NCI-H1930 (cell line): ENCODE measurements around the gene B3GNT2.
A peak's percentile ranks its signal among the peaks of the same experiment; 100 is the strongest.
"Not testable (repeated sequence)": the region's sequence is repeated elsewhere in the genome, so short reads cannot be mapped to it uniquely, and the experiment has no call there.

Experiments used
- DNase-seq, 2 experiments: peaks; one replicate each; lab custom pipeline; 2025; lab: John Stamatoyannopoulos, UW

Gene B3GNT2

DNA sequence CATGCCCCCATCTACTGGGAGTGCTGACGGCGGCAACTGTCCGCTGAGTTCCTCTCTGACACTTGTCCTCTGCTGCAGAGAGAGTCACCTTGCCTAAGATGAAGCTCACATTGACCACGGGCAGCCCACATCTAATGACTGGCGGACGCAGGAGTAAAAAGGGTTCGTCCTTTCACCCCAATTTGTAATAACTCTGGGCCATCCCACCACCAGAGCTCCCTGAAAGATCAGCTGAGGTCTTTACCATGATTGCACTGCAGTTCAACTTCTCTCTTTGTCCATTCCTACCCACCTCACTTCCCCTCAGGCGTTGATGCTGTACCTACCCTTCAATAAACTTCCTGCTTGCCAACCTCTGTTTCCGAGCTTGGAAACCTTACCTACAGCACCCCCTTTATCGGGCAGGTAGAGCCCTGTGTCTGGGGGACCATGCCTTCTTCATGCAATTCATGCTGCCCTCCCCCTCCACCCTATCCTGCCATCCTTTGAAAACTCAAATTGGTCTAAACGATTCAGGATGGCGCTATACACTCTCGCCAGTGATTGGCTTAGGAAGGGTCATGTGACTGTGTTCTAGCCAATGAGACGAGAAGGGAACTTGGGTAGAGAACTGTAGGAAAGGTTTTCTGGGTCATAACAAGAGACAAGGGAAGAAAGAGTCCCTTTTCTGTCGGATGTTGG, 10.3 kb upstream of the B3GNT2 start:
- no peak for DNase-seq

DNA sequence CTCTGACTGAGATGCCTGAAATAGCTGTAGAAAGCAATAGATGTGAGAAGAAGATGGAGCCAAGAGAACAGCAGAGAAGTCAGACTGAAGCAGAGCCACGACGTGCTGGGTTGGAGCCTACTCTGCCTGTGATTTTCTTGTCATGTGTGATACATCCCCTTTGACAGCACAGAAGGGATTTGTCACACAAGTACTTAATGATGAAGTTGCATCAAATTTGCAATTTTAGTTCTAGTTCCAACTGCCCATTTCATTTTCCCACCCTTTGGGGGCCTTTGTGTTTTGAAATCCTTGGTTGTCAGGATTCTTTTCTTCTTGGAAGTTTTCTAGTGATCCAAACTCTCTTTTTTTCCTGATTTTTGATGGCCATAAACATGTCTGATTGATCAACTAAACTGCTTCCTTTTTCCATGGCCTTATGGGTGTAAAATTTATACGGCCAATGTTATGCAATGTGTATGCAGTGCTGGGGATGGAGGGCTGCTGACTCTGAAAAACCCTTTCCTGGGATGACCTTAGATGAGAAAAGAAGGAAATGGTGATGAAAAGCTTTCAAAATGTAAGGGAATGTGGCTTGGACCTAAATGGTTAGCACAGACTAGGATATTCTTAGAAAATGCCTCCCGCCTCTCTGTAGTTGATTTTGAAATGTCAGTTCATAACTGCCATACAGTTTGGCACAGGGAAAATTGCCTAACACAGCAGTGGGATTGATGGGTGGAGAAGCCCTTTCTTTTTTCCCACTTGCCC, 9.6 kb upstream of the B3GNT2 start:
- DNase-seq: no peak

DNA sequence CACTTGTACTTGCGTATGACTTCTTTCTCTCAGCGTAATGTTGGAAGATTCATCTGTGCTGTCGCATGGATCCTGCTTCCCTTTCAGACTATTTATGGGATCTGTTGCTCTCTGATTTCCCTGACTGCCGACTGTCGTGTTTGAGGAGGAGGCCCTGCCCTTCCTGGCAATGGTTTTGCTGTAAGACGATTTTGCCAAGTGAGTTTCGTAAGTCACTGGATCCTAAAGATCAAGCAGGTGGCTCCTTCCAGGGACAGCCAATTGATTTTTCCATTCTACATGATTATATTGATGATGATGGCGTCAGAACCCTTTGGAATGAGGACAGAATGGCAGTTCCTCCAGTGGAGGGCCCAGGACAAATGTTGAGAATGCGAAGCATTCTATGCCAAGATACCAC, 8.7 kb upstream of the B3GNT2 start:
- no peak for DNase-seq

DNA sequence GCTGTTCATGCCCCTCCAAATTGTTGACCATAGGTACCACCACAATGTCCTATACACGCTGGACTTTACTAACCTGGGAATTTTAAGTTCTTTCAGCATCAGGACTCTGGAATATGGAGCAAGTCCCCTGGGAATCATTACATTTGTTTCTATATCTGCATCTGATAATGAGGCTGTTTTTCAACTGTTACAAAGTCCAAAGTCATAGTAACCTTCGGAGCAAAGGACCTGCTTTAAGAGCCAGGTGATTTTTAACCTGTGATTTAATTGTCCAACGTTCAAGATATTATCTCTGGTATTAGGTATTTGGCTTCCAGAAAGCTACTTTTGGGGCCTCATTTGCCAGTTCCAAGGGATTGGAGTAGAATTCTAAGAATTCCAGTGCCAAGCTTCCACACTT, 7.5 kb upstream of the B3GNT2 start:
- DNase-seq: no peak

DNA sequence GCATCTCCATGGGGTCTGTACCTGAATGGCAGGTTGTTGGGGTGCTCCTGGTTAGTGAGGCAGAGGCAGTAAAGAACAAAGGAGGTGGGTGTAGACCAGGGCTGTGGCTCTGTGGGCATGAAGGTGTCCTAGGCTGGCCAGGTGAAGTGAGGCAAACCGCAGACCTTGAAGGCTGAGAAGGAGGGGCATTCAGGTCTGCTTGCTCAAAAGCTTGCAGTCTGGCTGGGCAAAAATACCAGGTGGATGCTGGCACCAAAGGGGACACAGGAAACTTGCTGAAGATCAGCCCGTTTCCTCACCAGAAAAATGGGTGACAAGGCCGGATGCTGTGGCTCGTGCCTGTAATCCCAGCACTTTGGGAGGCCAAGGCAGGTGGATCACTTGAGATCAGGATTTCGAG, 6.7 kb upstream of the B3GNT2 start:
- no peak for DNase-seq

DNA sequence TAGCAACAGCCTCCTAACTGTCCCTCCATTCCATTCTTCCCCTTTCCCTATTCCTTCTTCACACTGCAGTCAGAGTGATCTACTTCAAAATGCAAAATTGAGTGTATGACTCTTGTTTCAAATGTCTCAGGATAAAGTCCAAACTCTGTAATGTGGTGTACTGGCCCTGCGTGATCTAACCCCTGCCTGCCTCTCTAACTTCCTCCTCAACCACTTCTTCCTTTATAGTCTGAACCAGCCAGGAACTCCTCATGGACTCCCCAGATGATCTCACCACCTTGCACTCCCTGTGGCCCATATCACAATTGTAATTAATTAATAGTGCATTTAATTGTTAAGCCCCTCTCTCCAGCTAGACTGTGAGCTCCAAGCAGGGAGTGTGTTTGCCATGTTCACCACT, 3.1 kb upstream of the B3GNT2 start:
- no peak for DNase-seq

DNA sequence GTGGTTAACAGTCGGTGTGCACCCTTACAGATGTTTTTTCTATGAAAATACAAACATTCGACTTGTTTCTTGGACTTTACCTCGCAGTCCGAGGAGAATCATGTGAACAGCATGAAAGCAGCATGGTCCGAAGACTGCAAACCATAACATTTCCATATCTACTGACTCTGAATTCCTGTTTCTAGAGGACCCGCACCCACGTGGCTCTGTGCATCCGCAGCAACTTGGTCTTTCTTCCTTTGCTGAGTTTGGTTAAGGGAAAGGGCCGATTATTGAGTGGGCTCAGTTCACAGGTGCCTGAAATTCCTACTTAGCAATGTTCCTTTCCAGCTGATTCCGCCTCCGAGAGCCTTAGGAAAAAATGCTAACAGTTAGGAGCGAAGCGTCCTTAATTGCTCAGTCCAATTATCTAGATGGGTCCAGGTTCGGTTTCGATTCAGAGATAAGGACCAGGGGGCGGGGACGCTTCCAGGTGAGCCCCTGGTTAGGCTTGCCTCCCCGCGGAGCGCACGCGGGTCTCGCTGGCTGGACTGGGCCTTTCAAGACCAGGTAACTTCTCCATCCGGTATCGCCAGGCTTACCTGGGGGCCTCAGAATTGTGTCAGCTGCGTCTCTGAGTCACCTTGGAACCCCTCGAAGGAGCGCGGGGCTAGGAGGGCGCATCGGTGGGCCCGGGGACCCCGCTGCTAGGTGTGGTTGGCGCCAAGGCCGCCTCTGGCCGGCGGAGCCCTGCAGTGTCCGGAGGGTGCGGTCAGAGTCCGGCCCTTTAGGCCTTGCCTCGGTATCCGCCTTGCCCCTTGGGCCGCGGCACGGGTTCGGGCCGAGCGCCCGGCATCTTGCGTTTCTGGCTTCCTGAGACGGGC, 1.1 kb upstream of the B3GNT2 start:
- no peak for DNase-seq

DNA sequence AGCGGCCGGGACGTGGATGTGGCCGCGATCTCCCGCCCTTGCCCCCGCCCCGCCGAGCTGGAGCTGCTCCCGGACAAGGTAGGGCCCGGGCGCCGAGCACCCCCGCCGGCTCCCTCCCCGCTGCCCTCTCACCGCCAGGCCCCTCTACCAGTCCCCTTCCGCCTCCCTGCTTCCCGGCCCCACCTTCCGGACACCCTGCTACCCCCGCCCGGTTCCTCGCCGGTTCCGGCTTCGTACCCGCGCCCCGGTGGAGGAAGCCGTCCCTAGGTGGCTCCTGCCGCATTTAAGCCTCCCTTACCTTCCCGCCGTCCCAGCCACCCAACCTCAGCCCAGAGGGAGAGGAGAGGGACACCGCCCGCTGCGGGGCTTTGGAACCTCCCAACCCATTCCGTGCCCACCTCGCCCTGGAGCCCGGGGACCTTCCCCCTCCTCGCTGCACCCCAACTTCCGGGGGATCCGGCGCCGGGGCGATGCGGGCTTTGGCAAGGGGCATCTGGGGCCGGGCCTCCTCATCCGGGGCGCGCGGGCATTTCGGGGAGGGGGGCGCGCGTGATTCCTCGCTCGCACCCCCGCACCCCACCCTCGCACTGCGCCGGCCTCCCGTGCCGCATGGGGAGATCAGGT, 475 bp downstream of the B3GNT2 start:
- peak in 1 of 2 experiments; percentile 15 for DNase-seq

DNA sequence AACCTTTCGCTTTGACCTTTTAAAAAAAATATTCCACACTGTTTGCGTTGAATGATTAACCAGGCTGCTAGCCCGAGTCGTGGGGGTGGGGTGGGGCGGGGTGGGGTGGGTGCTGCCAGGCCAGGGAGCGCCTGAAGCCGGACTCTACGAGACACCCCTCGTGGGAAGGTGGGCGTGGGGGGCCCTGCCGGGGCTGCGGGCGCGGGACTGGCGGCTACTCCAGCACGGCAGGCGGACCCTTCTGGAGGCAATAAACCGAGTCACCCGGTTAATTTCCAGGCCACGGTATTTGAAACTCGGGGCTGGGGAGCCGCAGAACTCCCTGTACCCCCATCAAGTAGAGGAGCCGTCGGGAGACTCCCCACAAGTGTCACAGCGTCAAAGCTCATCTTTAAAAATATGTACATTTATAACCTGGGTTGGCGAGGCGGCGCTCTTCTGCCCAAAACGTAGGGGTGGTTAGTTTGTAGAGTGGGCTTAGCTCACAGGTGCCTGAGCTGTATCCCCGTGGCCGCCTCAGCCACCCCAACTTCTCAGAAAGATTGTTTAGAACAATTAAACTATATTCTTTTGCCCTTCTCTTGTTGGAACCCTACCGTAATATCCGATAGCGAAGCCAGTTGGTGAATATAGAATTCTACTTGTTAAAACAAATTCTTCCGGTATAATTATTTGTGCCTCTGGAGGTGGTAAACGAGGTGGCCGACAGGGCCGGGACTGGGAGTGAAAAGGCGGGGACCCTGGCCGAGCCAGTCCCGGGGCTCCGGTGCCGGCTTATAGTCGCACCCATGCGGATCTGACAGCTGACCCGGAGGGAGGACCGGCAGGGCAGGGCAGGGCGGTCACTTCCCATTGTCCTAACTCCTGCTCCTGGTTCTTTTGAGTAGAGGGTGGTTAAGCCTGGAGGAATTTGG, 1.4 kb downstream of the B3GNT2 start:
- DNase-seq: no peak

DNA sequence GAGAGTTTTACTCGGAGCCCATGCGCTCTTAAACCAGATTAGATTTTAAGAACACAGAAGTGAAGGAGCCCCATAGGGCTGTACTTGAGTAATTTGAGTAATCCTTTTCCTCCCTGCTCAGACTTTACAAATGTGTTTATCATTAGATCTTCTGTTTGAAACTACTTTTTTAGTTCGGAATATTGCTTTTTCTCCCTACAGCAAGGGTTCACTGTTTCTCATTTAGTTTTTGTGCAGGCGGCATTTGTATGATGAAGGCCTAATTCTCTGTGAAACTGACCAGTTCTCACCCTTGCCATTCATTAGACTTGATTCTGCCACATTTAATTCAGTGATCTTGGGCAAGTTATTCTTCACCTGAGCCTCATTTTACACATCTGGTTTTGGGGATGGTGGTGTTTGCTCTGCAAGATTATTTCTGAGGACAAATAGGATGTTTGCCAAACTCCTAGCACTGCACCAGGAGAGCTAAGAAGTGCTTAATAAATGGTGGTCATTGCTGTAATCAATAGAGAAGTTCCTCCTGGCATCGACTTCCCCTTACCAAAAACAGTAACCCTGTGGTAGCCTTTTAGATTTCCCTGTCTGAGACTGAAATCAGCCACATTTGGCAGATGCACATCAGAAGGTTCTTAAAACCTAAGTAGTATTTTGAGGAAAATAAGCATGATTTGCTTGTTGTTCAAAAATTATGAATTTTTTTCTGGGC, 2.2 kb downstream of the B3GNT2 start:
- DNase-seq: no peak

DNA sequence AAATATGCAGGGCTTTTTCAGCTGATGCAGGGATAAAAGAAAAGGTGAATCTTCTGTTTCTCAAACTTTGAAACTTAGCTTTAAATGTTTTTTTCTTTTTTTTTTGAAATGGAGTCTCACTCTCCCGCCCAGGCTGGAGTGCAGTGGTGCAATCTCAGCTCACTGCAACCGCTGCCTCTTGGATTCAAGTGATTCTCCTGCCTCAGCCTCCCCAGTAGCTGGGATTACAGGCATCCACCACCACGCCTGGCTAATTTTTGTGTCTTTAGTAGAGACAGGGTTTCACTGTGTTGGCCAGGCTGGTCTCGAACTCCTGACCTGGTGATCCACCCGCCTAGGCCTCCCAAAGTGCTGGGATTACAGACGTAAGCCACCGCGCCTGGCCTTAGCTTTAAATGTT, 2.9 kb downstream of the B3GNT2 start:
- DNase-seq: not testable (repeated sequence)

DNA sequence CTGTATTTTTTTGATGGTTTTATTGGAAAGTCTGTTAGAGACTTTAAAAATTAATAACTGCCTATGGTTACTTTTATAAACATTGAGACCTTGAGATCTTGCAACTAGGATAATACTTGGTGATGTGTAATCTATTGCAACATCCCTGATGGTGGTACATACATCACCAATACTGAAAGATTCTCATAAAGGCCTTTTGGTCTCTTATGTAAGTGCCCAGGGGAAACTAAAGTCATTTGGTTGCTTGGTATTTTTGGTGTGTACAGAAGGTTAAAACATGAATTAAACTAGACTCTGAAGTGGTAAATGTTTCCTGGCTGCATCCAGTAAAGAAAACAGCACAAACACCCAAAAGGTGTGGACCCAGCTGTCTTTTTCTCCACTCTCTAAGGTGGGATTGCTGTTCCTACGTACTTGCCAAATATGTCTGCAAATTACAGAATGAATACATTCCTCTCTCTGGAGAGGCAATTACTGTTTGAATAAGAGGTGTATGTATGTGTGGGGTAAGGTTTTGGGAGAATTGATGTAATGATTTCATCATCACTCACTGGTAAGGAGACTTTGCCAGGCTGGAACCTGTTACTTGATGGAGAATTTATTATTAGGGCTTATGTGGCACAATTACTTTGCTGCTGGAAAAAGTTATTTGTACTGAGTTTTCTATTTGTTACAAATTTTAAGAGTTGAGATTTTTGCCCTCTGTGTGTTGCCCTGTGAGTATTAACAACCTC, 3.6 kb downstream of the B3GNT2 start:
- peak; percentile 54 to 74 for DNase-seq

DNA sequence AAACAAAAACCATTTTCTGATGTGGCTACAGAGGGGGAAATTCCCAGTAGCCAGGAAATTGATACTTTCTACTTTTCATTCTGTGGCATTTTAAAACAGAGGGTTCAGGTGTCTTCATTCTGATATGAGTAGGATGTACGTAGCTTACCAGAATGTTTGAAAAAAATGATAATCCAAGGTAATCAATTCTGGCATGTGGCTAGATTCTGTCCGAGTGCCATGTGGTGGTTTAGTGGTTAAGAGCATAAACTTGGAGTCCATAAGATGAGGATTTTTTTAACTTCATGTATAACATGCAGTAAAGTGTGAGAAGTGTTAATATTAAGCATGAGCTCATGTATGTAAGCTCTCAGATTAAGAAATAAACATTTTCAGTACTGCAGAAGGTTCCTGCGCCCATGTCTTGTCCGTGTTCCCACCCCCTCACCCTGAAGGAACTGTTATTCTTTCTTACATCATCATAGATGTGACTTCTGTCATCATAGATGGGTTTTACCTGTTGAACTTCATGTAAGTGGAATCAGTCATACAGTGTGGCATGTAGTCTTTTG, 4.5 kb downstream of the B3GNT2 start:
- DNase-seq: no peak

DNA sequence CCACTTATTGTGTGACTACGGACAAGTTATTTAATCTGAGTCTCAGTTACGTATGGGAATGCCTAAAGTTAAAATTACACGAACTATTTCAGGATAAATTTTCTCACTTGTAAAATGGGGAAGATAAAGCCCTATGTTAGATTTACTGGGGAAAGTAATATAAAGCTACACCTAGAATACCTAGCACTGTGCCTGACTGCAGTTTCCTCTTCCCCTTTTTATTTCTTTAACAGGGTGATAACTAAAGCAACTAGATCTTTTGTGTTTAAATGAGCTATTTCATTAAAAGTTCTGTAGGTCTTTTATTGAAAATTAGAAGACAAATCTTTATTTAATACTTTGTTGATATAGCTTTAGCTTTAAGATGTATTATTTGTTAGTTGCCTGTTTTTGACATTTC, 5.0 kb downstream of the B3GNT2 start:
- no peak for DNase-seq

DNA sequence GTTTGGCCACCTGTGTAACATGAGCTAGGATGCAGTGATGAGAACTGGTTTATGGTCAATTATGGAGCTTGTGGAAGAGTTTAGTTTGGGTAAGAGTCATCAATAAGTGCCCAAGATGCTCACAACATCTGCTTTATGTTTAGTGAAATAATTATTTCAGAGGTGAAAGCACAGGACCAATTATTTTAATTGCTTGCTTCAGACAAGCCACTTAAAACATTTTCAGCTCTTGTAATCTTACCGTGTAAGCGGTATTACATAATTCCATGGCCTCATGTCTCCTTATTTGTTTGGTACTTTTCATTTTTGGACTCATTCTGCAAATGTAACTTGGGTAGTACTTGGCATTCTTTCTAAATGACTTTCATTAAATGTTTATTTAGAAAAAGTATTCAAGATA, 5.4 kb downstream of the B3GNT2 start:
- DNase-seq: peak; percentile 51 to 61

DNA sequence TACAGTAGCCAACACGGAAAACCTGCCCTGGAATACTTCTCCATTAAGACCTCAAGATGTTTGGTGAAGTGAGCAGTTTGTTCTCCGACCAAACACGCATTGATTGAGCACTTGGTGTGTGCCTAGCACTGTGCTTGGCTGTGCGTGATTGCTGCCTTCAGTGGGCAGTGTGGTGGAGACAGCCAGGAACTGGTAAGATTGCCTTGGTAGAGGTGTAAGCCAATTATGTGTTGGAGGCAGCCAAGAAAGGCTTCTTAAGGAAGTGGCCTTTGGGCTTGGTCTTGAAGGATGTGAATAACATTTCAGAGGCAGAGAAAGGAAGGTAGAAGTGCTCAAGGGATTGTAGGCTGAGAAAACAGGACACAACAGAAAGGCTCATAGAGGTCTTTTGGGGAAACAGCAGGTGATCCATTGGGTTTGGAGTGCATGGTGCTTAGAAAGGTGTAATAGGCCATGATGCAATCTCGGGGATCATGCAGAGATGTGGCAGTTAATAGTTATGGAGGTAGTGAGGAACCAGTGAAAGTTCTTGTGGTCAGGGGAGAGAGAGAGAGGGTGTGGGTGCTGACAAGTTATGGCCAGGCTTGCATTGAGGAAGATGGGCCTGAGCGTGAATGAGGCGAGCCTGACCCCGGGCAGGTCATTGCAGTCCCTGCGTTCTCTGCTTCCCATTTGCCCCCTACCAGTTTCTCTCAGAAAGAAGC, 6.3 kb downstream of the B3GNT2 start:
- DNase-seq: no peak

DNA sequence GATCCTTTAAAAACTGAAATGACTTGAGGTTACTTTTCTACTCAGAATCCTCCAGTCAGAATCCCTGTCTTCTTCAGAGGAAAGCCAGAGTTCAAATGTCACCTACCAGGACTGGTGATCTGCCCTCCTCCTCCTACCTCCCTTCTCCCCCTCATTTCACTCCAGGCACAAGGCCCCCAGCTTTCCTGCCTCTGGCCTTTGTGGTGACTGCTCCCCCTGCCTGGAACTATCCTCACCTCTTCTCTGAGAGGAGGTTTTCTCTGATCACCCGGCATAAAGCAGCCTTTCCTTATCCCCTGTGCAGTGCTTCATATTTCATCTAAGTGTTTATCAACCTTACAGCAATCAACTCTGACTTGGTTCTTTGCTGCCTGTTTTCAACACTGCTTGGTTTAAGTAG, 6.8 kb downstream of the B3GNT2 start:
- DNase-seq: no peak

DNA sequence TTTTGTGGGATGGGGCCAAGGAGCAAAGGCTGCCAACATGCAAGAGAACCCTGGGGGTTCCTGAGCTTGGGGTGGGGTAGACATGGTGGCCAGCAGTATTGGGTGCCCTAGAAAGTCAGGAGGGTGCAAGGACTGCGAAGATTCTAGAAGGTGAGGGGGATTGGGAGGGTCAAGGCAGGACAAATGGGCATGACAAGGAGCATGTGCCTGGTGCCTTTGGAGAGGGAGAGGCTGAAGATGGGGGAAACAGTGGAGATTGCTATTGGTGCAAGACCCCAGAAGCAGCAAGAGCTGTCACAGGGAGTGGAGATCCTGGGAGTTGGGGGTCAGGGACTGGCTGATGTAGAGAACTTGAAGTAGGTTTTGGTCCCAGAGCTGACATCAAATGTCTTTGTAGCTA, 7.5 kb downstream of the B3GNT2 start:
- no peak for DNase-seq

DNA sequence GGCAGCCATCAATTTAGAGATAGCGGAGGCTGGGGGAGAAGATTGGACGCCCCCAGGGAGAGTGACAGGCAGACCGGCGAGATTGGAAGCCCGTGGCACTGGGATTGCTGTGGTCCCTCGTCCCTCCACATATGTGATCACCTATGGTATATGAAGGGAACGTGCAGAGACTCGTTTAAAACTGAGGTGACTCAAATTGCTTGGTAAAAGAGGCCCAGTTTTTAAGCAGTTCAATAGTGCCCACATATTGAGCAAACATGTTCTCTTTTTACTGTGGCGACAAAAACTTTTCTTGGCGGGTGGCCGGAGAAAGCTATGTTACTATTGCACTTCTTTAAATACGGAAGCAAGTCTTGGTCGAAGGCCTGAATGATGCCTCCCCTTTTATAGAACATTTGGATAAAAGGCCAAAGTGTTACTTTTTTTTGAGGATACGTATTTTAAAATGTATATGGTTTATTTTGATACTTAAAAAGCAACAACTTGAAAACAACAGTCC, 9.1 kb downstream of the B3GNT2 start:
- DNase-seq: no peak
